CD4-positive, CD25-positive, alpha-beta regulatory T cell (primary cell): ENCODE data around the gene KRT32. TPM values are rescaled to one million over a fixed set of nuclear protein-coding genes. Genes with fewer than 3 reads are reported as not detected.

Experiments
- ATAC-seq, 2 donors: fragments of 150-1000 bp; cut with Tn5 transposase; one replicate each; pipeline ENCODE4 v1.10.0; 2021; ENCODE audit warnings: low read depth in 2 of 2, moderate number of reproducible peaks in 2 of 2, moderate library complexity in 1 of 2
- DNase-seq, 3 donors: peaks; one replicate each; pipeline versions ENCODE4 v3.0.0 to v3.0.0-alpha.2; 2012 to 2022; ENCODE audit warnings: mixed read lengths in 1 of 3
- H3K27ac ChIP-seq: one replicate; pipeline ENCODE4 v1.7.0; 2013; ENCODE audit warnings: mild to moderate bottlenecking, low read length; ENCODE audit not compliant: insufficient read depth, poor library complexity, severe bottlenecking
- H3K27me3 ChIP-seq: one replicate; pipeline ENCODE4 v1.7.0; 2013; ENCODE audit warnings: low read length; ENCODE audit not compliant: control insufficient read depth, insufficient read depth
- H3K36me3 ChIP-seq: one replicate; pipeline ENCODE4 v1.7.0; 2013; ENCODE audit warnings: mild to moderate bottlenecking, low read length, moderate library complexity; ENCODE audit not compliant: control insufficient read depth, insufficient read depth
- H3K4me1 ChIP-seq: 2 replicates; pipeline ENCODE4 v1.7.0; 2013; ENCODE audit warnings: mild to moderate bottlenecking, low read length; ENCODE audit not compliant: insufficient read depth, control insufficient read depth, poor library complexity, severe bottlenecking
- H3K4me3 ChIP-seq: one replicate; pipeline ENCODE4 v1.7.0; 2013; ENCODE audit warnings: low read depth, mild to moderate bottlenecking, low read length, moderate library complexity
- H3K9me3 ChIP-seq, 2 experiments: 1 replicate in 1 of 2; 2 replicates in 1 of 2; pipeline ENCODE4 v1.7.0; 2013; ENCODE audit warnings: low read length in 2 of 2, mild to moderate bottlenecking in 1 of 2, moderate library complexity in 1 of 2; ENCODE audit not compliant: control insufficient read depth in 2 of 2
- H3K27ac Mint-ChIP-seq, 3 donors: one replicate each; pipeline ENCODE4 v1.8.0; 2020 to 2022; ENCODE audit warnings: mild to moderate bottlenecking in 3 of 3, mixed read lengths in 3 of 3, moderate library complexity in 2 of 3
- H3K27me3 Mint-ChIP-seq: one replicate; pipeline ENCODE4 v1.8.0; 2022; ENCODE audit warnings: mild to moderate bottlenecking, mixed read lengths
- H3K36me3 Mint-ChIP-seq: one replicate; pipeline ENCODE4 v1.8.0; 2020; ENCODE audit warnings: mixed read lengths
- H3K4me1 Mint-ChIP-seq, 4 donors: one replicate each; pipeline ENCODE4 v1.8.0; 2020 to 2022; ENCODE audit warnings: mixed read lengths in 4 of 4, mild to moderate bottlenecking in 1 of 4
- H3K4me3 Mint-ChIP-seq, 4 donors: one replicate each; pipeline ENCODE4 v1.8.0; 2020 to 2022; ENCODE audit warnings: mild to moderate bottlenecking in 4 of 4, mixed read lengths in 4 of 4, moderate library complexity in 3 of 4
- H3K9me3 Mint-ChIP-seq, 7 donors: one replicate each; pipeline ENCODE4 v1.8.0; 2020 to 2022; ENCODE audit warnings: mixed read lengths in 7 of 7, mild to moderate bottlenecking in 3 of 7, moderate library complexity in 2 of 7
- polyA plus RNA-seq, 4 donors: library from polyadenylated mRNA; unstranded; fragments of 300-500 nt; fragmentation: Illumina TruSeq; gene quantifications; one replicate each; pipeline ENCODE4 v1.2.3, GENCODE V29; 2021
- total RNA-seq: library from RNA; stranded (reverse); gene quantifications from one replicate; pipeline ENCODE4 v1.2.3, GENCODE V29; 2022

The KRT32 gene
- total and polyA plus RNA-seq, 5 donors from 2014 or later = not detected

DNA sequence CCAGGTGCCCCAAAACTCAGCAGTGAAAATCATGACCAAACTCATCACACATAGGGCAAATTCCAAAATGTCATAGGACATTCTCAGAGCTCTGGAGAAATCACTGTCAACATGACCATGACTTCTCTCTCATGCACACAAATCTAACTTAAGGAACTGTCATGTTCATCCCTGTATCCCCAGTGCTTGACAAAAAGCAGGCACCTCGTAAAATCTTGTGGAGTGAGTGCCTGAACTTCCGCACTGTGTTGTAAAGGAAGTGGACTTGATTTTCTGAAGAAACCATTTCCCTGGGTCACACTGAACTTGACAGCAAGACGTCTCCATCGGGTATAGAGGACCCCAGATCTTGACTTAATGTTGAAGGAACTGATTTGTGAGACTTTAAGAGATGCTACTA lies 45.6 kb downstream of the KRT32 start:
- Mint-ChIP-seq H3K4me3 (no peak overlapping the region), H3K36me3 (no peaks in the 10 kb centered on the region), H3K9me3 (peaks cover 0 to 1% (median 0%) of the 10 kb centered on the region in 7 donors), H3K4me1 (peaks cover 0 to 7% (median 3%) of the 10 kb centered on the region in 4 donors), H3K27ac (peak overlapping the region in 1 of 3 donors; percentile 54), H3K27me3 (peaks cover 6% of the 10 kb centered on the region)
- Histone ChIP-seq H3K4me3 (no peak overlapping the region), H3K36me3 (no peaks in the 10 kb centered on the region), H3K27ac (no peak overlapping the region), H3K27me3 (no peaks in the 10 kb centered on the region), H3K9me3 (no peaks in the 10 kb centered on the region), H3K4me1 (no peaks in the 10 kb centered on the region)
- ATAC-seq (no peak), DNase-seq (no peak)

DNA sequence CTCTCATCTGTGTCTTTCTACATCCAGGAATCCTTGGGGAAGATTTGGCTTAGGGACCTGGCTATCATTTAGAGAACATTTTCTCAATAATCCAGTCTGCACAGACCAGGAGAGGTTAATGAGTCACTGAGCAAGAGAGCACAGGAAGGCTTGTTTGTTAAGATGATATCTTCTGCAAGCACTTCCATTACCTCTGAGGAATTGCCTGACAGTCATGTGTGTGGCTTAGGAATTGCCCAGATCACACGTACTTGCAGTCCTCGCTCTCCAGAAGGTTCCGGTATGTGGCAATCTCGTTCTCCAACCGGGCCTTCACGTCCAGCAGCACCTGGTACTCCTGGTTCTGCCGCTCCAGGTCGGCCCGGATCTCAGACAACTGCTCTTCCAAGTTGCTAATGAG lies 46.1 kb downstream of the KRT32 start:
- no peak overlapping the region for H3K4me3 Mint-ChIP-seq
- Histone ChIP-seq H3K36me3 (no peaks in the 10 kb centered on the region), H3K4me1 (no peaks in the 10 kb centered on the region), H3K4me3 (no peak overlapping the region), H3K27me3 (no peaks in the 10 kb centered on the region), H3K27ac (no peak overlapping the region), H3K9me3 (no peaks in the 10 kb centered on the region)
- no peak for DNase-seq
- peaks cover 0 to 1% (median 0%) of the 10 kb centered on the region in 7 donors for H3K9me3 Mint-ChIP-seq
- peaks cover 6% of the 10 kb centered on the region for H3K27me3 Mint-ChIP-seq
- peaks cover 0 to 7% (median 3%) of the 10 kb centered on the region in 4 donors for H3K4me1 Mint-ChIP-seq
- H3K27ac Mint-ChIP-seq = peak overlapping the region in 1 of 3 donors; percentile 54
- no peaks in the 10 kb centered on the region for H3K36me3 Mint-ChIP-seq
- no peak for ATAC-seq

DNA sequence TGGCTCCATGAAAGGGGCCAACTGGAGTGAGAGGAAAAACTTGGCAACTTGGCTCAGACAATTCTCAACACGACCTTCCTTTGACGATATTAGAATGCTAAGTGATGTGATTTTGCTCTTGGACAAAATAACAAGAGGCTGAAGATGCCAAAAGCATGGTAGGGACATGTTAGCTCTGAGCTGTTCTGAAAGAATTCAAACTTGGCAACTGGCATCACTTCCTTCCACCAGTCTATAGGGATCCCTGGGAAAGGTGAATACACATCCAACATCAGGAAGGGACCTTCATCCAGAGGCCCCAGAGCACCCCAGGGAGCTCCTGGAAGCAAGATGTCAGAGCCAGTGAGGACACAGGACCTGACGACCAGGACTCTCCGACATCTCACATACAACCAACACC lies 47.1 kb downstream of the KRT32 start:
- Histone ChIP-seq H3K27me3 (no peaks in the 10 kb centered on the region), H3K36me3 (no peaks in the 10 kb centered on the region), H3K4me3 (no peak overlapping the region), H3K9me3 (no peaks in the 10 kb centered on the region), H3K27ac (no peak overlapping the region), H3K4me1 (no peaks in the 10 kb centered on the region)
- Mint-ChIP-seq H3K27me3 (peaks cover 6% of the 10 kb centered on the region), H3K36me3 (no peaks in the 10 kb centered on the region), H3K9me3 (peaks cover 0 to 1% (median 0%) of the 10 kb centered on the region in 7 donors), H3K4me1 (peaks cover 0 to 7% (median 3%) of the 10 kb centered on the region in 4 donors), H3K4me3 (no peak overlapping the region), H3K27ac (no peak overlapping the region)
- ATAC-seq (no peak), DNase-seq (no peak)

DNA sequence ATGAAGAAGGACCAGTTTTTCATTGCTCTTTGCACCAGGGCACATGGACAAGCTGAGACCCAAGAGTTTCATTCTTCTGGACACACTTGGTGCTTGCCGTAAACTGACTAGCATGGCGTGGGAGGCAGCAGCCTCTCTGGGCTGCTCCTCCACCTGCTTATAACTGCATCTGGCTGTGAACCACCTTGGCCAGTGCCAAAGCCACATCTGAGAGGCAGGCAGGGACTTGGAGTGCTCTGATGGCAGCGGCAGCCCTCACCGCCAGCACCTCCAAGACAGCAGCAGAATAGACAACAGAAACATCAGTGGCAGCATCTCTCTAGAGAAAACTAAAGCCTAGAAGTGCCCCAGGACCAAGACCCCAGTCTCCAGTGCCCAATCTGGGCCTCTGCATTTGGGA lies 47.5 kb downstream of the KRT32 start:
- Histone ChIP-seq H3K4me3 (no peak overlapping the region), H3K27me3 (no peaks in the 10 kb centered on the region), H3K9me3 (no peaks in the 10 kb centered on the region), H3K36me3 (no peaks in the 10 kb centered on the region), H3K27ac (no peak overlapping the region), H3K4me1 (no peaks in the 10 kb centered on the region)
- no peak for ATAC-seq
- peaks cover 6% of the 10 kb centered on the region for H3K27me3 Mint-ChIP-seq
- no peak overlapping the region for H3K27ac Mint-ChIP-seq
- H3K36me3 Mint-ChIP-seq = no peaks in the 10 kb centered on the region
- H3K4me3 Mint-ChIP-seq = no peak overlapping the region
- H3K4me1 Mint-ChIP-seq = peaks cover 0 to 7% (median 3%) of the 10 kb centered on the region in 4 donors
- H3K9me3 Mint-ChIP-seq = peaks cover 0 to 1% (median 0%) of the 10 kb centered on the region in 7 donors
- no peak for DNase-seq

DNA sequence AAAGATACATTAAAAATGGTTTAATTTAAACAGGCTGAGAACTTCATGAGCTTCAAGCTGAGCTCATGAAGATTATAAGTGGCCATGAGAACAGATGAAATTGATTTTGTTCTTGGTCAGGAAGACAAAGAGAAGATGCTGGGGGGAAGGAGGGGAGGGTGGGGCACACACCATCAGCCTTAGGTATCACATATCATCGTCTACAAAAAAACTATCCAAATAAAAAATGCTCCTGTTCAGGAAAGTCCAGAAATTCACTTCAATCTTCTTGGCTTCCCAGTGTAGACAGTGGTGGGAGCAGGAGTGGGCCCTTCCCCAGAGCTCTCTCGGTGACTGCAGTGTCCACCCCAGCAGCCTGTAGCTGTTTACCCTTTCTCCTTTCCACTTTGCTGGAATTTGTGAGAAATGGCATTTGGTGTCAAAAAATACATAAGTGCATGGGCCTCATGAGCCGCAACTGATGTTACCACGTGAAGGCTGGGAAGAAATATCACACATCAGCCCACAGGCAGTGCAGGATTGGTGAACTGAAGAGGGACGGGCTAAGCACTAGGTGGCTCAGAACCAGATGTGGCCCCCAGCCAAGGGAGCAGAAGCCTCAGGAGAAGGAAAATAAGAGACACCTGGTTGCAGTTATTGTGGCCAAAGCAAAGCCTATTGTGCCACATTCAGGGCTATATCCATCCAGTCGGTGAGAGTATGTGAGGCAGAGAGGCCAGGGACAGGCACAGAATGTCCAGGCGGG lies 48.9 kb downstream of the KRT32 start:
- Histone ChIP-seq H3K36me3 (no peaks in the 10 kb centered on the region), H3K27ac (no peak overlapping the region), H3K4me3 (no peak overlapping the region), H3K27me3 (no peaks in the 10 kb centered on the region), H3K4me1 (no peaks in the 10 kb centered on the region), H3K9me3 (no peaks in the 10 kb centered on the region)
- no peak for DNase-seq
- H3K9me3 Mint-ChIP-seq = peaks cover 0 to 1% (median 0%) of the 10 kb centered on the region in 7 donors
- no peaks in the 10 kb centered on the region for H3K36me3 Mint-ChIP-seq
- ATAC-seq = no peak
- H3K4me1 Mint-ChIP-seq = peaks cover 0 to 7% (median 3%) of the 10 kb centered on the region in 4 donors
- no peak overlapping the region for H3K27ac Mint-ChIP-seq
- no peak overlapping the region for H3K4me3 Mint-ChIP-seq
- H3K27me3 Mint-ChIP-seq = peaks cover 5% of the 10 kb centered on the region

DNA sequence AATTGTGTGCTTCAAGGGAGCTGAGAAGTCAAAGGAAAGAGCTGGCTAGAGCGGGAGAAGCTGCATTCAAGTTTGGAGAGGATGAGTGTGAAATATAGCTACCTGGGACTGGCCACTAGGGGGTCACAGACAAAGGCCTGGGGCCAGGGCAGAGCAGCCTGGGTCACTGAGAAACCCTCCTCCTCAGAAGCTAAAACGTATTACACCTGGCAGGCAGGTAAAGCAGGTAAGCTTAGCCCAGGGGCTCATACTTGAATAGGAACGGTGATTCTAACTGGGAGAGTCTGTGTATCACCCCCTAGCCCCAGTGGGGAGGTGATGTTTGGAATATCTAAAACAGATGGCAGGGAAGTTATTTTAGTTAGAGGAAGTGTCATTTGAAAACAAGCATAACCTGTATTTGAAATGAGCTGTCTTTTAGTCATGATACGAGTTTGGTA lies 49.6 kb downstream of the KRT32 start:
- Histone ChIP-seq H3K27me3 (no peaks in the 10 kb centered on the region), H3K9me3 (no peaks in the 10 kb centered on the region), H3K4me3 (no peak overlapping the region), H3K36me3 (no peaks in the 10 kb centered on the region), H3K4me1 (no peaks in the 10 kb centered on the region), H3K27ac (no peak overlapping the region)
- H3K9me3 Mint-ChIP-seq = peaks cover 0 to 1% (median 0%) of the 10 kb centered on the region in 7 donors
- H3K27me3 Mint-ChIP-seq = peaks cover 5% of the 10 kb centered on the region
- H3K4me1 Mint-ChIP-seq = peaks cover 0 to 7% (median 3%) of the 10 kb centered on the region in 4 donors
- no peak overlapping the region for H3K4me3 Mint-ChIP-seq
- H3K27ac Mint-ChIP-seq = no peak overlapping the region
- ATAC-seq (no peak), DNase-seq (no peak)
- H3K36me3 Mint-ChIP-seq = no peaks in the 10 kb centered on the region

DNA sequence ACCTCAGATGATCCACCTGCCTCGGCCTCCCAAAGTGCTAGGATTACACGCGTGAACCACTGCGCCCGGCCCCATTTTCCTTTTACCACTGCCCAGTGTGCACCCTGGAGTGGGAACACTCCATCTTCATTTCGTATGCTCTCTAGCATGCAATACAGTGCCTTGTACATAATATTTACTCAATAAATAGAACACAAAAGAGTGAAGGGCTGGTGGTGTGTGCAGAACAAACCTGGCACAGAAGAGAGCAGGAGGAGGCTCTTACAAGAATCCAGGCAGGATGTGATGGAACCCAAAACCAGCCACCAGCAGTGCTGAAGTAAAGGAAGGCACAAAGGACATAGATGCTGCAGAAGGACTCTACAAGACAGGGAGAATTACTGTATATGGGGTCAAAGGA lies 50.1 kb downstream of the KRT32 start:
- Mint-ChIP-seq H3K4me3 (no peak overlapping the region), H3K27ac (no peak overlapping the region), H3K36me3 (no peaks in the 10 kb centered on the region), H3K9me3 (peaks cover 0 to 1% (median 0%) of the 10 kb centered on the region in 7 donors), H3K4me1 (peaks cover 0 to 7% (median 3%) of the 10 kb centered on the region in 4 donors), H3K27me3 (peaks cover 5% of the 10 kb centered on the region)
- H3K9me3 ChIP-seq = no peaks in the 10 kb centered on the region
- H3K36me3 ChIP-seq = no peaks in the 10 kb centered on the region
- H3K27ac ChIP-seq = no peak overlapping the region
- DNase-seq = no peak
- H3K27me3 ChIP-seq = no peaks in the 10 kb centered on the region
- ATAC-seq = no peak
- H3K4me1 ChIP-seq = no peaks in the 10 kb centered on the region
- no peak overlapping the region for H3K4me3 ChIP-seq

DNA sequence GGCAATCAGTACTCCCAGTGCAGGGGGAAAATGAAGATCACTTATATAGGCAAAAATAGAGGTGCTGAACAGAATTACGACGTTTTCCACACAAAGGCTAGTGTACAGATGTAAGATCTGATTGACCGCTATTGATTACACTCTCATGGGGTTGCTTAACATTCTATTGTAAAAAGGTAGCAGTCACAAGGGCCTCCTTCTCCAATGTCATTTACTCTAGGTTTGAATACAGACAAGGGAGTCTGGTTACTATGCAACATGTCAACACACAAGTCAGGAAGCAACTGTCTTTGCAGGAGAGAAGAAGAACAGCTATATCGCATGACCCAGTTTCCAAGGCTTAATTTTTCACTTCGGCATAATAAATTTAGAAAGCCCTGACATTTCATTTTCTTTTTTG lies 50.7 kb downstream of the KRT32 start:
- H3K4me3 Mint-ChIP-seq = no peak overlapping the region
- H3K36me3 Mint-ChIP-seq = no peaks in the 10 kb centered on the region
- H3K4me3 ChIP-seq = no peak overlapping the region
- no peak overlapping the region for H3K27ac ChIP-seq
- H3K27ac Mint-ChIP-seq = no peak overlapping the region
- peaks cover 0 to 3% (median 0%) of the 10 kb centered on the region in 7 donors for H3K9me3 Mint-ChIP-seq
- H3K4me1 Mint-ChIP-seq = peaks cover 0 to 7% (median 3%) of the 10 kb centered on the region in 4 donors
- ATAC-seq (no peak), DNase-seq (no peak)
- no peaks in the 10 kb centered on the region for H3K27me3 ChIP-seq
- no peaks in the 10 kb centered on the region for H3K36me3 ChIP-seq
- H3K4me1 ChIP-seq = no peaks in the 10 kb centered on the region
- no peaks in the 10 kb centered on the region for H3K9me3 ChIP-seq
- H3K27me3 Mint-ChIP-seq = peaks cover 5% of the 10 kb centered on the region
